Retina (tissue), 1 donor: Measurements from ENCODE around the gene PLEKHG5.

Experiments used
- DNase-seq: peaks from one replicate; pipeline ENCODE4 v3.0.0-alpha.2; 2016

The PLEKHG5 gene

GRCh38 chr1:6475381-6476133 is 15.9 kb downstream of the PLEKHG5 start:
- DNase-seq = peak; percentile 72

GRCh38 chr1:6474815-6475282 is 16.6 kb downstream of the PLEKHG5 start:
- DNase-seq = no peak

- DNase-seq = no peak
These were observed 17.3 kb downstream of the PLEKHG5 start for GRCh38 chr1:6473974-6474814.

DNA sequence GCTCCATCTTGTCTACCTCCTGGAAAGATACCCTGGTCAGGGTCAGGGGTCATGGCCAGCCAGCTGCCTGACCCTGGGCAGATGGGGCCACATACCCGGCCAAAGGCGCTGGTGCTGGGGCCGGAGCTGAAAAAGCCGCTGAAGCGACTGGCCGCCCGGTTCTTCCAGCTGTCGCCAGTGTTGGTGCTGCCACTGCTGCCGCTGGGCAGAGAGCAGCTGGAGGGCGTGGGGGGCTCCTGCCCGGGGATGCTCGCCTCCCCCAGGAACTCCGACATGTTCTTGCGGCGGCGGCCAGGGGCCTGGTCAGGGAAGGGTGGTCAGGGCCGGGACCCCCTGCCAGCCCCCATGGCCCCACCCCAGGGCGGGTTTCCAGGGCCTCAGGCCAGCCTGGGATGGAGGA is 18.3 kb downstream of the PLEKHG5 start:
- no peak for DNase-seq

DNA sequence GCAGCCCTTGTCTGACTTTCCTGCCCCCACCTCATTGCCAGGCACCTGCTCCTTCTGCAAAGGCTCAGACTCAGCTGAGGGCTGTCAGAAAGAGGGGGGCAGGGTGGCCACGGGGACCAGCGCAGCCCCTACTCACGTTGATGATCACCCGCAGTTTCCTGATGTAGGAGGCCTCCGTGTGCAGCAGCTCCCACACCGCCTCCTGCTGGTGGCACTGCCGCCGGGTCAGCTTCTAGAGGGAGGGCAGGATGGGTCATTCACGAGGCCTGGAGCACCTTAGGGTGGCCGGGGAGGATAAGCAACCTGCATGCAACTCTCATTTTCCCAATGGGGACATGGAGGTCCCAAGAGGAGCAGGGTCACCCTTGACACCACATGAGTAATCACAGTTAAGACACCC is 19.1 kb downstream of the PLEKHG5 start:
- DNase-seq = no peak

GRCh38 chr1:6471970-6472368 is 19.5 kb downstream of the PLEKHG5 start:
- no peak for DNase-seq

- DNase-seq = no peak
These were observed 20.1 kb downstream of the PLEKHG5 start for GRCh38 chr1:6471086-6471969.

GRCh38 chr1:6470132-6471085 is 21.1 kb downstream of the PLEKHG5 start:
- peak; percentile 50 for DNase-seq

- DNase-seq = no peak
These were observed 22.6 kb downstream of the PLEKHG5 start for GRCh38 chr1:6468729-6469461.

- no peak for DNase-seq
These were observed 23.5 kb downstream of the PLEKHG5 start for GRCh38 chr1:6467744-6468688.

GRCh38 chr1:6467224-6467623 is 24.2 kb downstream of the PLEKHG5 start:
- no peak for DNase-seq

- no peak for DNase-seq
These were observed 24.7 kb downstream of the PLEKHG5 start for GRCh38 chr1:6466751-6467150.

DNA sequence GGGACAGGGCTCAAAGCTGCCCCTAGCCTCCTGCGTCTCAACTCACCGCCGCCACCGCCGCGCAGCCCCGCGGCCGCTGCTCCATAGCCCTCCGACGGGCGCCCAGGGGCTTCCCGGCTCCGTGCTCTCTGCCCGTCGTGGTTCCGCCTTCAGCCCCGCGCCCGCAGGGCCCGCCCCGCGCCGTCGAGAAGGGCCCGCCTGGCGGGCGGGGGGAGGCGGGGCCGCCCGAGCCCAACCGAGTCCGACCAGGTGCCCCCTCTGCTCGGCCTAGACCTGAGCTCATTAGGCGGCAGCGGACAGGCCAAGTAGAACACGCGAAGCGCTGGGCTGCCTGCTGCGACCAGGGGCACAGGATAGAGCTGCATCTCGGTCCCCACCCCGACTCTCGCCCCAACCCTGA is 25.4 kb downstream of the PLEKHG5 start, which contains the start of gene TNFRSF25:
TNFRSF25 (minus strand) TSS at position 151 of the 400 bp plus-strand sequence; CDS start at position 85, 66 bp downstream.
- no peak for DNase-seq

DNA sequence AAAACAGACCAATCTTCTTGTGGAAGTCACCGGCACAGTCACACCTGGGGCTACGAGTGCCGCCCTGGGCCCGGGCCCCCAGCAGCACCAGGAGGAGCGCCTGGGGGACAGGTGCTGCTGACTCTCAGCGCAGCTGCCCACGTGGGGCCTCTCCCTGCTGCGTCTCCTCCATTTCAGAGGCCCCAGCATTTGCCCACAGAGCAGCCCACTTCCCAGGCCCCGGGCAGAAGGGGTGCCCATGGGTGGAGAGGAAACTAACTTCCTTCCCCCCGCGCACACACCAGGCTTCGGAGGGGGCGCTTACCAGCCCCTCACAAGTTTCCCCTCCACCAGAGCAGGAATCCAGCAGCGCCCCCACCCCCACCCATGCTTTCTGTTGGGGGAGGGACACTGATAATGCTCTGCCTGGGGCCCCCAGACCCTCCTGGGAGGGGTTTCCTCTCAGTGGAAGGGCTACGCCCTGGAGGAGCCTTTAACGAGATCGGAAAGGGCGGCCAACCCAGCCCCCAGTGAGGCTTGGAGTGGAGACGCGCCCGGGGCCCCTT is 25.9 kb downstream of the PLEKHG5 start:
- no peak for DNase-seq

DNA sequence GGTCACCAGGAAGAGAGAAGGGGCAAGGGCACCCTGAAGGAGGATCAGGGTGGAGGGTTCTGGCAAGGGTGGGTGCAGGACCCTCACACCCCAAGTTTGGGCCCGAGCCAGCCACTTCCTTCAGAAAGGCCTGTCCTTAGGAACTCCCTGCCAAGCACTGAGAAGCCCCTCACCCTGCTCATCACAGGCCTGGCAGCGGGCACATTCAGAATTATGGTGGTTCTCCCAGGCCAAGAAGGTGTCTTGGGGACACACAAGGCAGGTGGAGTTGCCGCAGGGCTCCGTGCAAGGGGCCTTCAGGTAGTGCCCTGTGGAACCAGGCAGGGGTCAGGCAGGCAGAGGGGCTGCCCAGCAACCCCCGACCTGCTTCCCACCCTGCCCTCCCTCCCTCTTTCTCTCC is 26.6 kb downstream of the PLEKHG5 start:
- no peak for DNase-seq

- no peak for DNase-seq
These were observed 27.0 kb downstream of the PLEKHG5 start for GRCh38 chr1:6464514-6464836.

DNA sequence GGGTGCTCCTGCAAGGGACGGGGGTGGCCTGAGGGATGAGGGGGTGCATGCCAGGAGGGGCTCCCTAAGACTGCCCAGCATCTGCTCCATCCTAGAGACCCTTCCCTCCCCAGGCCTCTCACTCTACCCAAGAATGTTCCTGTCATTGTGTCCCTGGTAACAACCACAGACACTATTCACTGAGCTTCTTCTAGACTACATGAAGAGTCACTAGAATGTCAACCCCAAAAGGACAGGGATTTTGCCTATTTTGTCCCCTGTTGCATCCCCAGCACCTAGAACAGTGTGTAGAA is 28.4 kb downstream of the PLEKHG5 start:
- DNase-seq = no peak

DNA sequence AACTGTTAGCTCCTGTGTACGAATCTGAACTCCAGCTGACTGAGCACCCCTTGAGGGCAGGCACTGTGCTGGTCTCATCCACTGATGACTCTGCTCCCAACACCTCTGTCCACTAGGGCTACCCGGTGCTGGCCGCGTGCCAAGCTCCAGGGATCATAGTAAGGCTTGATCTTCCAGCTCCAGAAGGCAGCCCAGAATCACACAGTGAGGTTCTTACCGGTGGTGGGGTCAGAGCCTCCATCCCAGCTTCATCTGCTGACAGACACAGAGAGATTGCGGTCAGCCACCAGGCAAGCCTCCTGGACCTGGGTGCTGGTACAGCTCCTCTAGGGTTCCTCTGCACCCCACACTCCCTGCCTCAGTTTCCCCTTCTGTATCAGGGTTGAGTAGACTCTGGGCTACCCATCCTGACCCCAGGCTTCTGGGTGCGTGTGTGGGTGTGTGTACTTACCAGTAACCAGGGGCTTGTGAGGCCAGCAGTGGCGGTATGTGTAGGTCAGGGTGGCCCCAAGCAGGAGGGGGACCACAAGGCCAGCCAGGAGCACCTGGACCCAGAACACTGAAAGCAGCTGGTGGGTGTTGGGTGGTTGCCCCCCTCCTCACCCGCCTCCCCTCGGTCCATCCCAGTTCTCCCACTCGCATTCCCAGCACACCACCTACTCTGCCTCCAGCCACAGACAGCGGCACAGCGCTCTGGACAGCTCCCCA is 28.9 kb downstream of the PLEKHG5 start:
- peak; percentile 4 for DNase-seq
